GM18498 (cell line): Measurements from ENCODE around the gene TRIM67.

ENCODE experiments used
- ATAC-seq: cut with Tn5 transposase; IDR thresholded peaks from one replicate; pipeline ENCODE4 v1.9.1; 2021; ENCODE audit warnings: mild to moderate bottlenecking, moderate library complexity; ENCODE audit not compliant: unreplicated experiment

The TRIM67 gene

GRCh38 chr1:231232870-231233734, 71.2 kb downstream of the TRIM67 start:
- ATAC-seq, result no peak

GRCh38 chr1:231233735-231234417, 72.0 kb downstream of the TRIM67 start:
- ATAC-seq, result no peak

DNA sequence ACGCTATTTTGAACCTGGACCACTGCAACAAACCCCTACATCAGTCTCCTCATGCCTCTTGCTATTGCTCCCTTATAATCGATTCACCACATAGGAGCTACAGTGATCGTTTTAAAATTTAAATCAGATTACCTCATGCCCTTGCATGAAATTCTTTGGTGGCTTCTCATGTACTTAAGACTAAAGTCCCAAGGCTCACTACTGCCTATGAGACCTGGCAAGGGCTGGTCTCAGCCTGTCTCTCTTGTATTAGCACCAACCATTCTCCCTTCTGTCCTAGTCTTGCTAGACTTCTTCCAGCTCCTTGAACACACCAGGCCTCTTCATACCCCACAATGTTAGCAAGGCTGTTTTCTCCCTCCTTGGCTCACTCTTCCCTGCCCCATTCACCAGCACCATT, 72.6 kb downstream of the TRIM67 start:
- ATAC-seq, result no peak

DNA sequence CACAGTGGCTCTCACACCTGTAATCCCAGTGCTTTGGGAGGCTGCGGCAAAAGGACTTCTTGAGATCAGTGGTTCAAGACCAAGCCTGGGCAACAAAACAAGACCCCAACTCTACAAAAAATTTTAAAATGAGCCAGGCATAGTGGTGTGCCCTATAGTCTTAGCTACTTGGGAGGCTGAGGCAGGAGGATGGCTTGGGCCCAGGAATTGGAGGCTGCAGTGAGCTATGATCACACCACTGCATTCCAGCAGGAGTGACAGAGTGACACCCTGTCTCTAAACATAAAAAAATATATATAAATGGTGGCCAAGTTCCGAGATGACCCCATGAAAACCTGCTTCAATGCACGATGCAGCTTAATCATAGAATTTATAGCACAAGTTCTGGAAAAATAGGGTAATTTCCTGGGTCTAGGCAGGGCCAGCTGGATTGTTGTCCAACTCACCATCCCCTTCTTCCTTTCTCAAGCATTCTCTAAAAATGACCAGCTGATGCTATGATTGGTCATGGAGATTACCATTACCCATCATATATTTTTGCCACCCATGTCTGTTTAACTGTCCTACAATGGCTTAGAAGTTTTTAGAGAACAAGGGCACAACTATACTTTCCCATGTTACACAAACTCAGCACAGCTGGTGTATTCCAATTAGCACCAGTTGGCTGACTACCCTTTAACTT, 73.8 kb downstream of the TRIM67 start:
- no peak for ATAC-seq

- no peak for ATAC-seq
Measured at GRCh38 chr1:231236208-231236591, 74.3 kb downstream of the TRIM67 start.

DNA sequence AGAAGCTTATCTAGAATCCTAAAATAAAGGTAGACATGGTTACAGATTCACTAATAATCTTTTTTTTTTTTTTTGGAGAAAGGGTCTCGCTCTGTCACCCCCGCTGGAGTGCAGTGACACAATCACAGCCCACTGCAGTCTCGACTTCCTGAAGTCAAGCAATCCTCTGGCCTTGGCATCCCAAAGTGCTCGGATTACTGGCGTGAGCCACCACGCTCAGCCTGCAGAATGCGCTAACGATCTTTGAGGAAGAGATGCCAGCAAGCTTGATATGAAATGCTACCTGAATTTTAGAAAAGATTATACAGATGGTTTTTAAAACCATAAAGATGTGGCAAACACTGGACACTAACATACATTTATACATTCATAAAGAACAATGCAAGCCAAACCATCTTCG, 75.1 kb downstream of the TRIM67 start:
- no peak for ATAC-seq

- ATAC-seq, result no peak
Measured at GRCh38 chr1:231238298-231238697, 76.4 kb downstream of the TRIM67 start.

DNA sequence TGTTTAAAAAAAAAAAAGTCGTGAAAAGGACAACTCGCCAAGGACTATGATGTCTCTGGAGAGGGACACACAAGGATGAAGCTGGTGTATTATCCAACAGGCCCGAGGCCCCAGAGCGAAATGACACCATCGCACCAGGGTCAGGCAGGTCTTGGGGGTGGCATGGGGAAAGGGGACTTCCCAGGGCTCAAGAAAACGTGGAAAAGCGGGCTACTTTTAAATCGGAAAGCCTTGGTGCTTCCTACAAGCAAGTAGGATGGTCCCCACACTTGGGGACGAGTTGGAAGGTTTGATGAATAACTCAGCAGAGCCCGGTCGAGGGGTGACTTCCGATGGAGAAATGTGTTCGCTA, 78.6 kb downstream of the TRIM67 start:
- peak; percentile 1 for ATAC-seq

DNA sequence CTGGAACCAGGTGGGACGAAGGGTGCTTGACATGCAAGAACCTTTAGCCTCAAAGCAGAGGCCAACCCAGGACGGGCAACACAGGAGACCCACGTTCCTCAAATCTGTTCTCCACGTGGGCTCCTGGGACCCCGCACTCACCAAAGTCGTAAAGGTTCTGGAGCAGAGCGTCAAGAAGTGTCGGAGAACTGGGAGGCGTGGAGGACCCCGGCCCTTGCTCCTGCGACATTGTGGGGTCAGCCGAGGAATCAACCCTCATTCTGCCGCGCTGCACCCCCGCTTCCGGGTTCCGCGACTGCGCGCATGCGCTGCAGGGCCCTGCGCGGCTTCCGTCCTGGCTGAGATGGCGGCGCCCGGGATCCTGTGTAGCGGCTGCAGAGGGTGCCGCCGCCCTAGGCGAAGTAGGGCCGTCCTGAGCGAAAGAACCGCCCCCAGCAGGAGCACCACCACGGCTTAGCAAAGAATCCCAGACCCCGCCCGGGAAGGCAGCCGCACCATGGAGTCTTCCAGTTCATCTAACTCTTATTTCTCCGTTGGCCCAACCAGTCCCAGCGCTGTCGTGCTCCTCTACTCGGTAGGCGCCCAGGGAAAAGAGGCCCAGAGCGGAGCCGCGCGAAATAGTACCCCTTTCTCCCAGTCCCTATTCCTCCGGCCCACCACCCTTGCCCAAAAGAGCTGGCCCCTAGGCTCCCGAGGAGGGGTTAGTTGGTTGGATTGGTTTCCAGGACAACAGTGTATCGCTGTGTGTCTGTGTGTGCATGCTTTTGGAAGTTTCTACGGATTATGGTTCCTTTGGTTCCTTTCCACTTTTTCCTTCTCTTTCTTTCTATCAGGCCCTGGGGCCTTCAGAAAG, 79.3 kb downstream of the TRIM67 start, which contains the start of gene GNPAT:
Gene GNPAT, plus strand, starts transcription at position 330 of the 853 bp plus-strand sequence. Its CDS starts 167 bp downstream, at position 497.
- peak; percentile 97 for ATAC-seq

- ATAC-seq, result peak; percentile 25
Measured at GRCh38 chr1:231241750-231242149, 79.9 kb downstream of the TRIM67 start.

DNA sequence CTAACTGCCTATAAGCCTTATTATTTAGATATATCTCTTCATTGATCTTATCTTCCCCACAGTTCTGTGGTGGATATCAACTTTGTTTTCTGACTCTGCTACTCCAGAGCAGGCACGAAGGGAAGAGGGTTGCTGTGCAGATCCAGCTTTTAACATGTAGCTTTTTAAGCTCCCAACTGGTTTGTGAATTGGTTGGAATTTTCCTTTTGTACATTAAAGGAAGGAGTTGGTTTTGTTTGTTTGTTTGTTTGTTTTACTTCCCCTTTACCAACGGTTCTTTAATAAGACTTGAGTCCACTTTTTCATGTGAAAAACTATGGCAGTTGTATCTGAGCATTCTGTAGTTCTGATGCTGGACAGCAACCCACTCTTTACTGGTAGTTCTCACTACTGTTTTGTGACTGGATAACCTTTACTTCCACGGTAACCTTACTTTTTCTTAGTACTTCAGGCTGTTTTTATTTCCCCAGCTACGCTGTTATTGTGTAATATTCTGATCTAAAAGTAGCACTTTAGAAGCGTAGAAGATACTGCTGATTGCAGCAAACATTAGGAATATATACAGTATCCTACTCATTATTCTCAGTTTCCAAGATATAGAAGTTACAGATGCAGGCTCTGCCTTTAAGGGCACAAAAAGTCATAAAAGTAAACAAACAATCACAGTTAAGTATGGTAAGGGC, 80.8 kb downstream of the TRIM67 start:
- ATAC-seq, result no peak

GRCh38 chr1:231248778-231249177, 86.9 kb downstream of the TRIM67 start:
- ATAC-seq, result no peak

GRCh38 chr1:231252336-231252735, 90.5 kb downstream of the TRIM67 start:
- no peak for ATAC-seq

GRCh38 chr1:231260351-231260750, 98.5 kb downstream of the TRIM67 start:
- no peak for ATAC-seq

- ATAC-seq, result no peak
Measured at GRCh38 chr1:231264642-231265041, 102.8 kb downstream of the TRIM67 start.

DNA sequence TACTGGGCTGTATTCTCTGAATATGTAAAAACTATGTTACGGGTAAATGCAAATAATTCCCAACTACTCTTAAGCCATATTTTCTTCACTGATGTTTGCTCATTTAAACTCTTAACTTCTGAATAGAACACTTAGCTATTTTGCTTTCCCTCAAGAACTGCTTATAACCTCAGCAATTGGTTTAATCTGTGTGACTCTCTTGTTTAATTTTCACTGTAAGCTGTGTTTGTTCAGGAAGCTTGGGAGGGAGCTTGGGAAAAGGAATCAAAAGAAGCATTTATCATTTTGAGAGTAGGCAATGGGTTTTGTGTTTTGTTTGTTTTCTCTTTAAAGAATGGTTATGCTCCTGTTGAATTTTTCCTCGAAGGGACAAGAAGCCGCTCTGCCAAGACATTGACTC, 103.5 kb downstream of the TRIM67 start:
- no peak for ATAC-seq

- no peak for ATAC-seq
Measured at GRCh38 chr1:231266811-231267322, 105.0 kb downstream of the TRIM67 start.
